ENCODE measurements around the gene EN2.

GRCh38 chr7:155422599-155423336 lies 35.2 kb upstream of the EN2 start:
- TF ChIP-seq CTCF (conservative IDR thresholded peaks at IDR 0.05; ENCODE audit: low read depth, low read length) (no peak), EZH2 (IDR thresholded peaks at IDR 0.05; ENCODE audit: borderline replicate concordance, low read depth, low read length, poor library complexity, severe bottlenecking) (no peak)
